Astrocyte (in vitro differentiated cells and primary cell): ENCODE results near the gene GABRA4.

ENCODE experiments used
- EZH2 ChIP-seq: IDR thresholded peaks from 2 replicates; pipeline ENCODE4 v1.6.1; 2012; ENCODE audit warnings: mild to moderate bottlenecking, low read length, inconsistent platforms; ENCODE audit not compliant: insufficient read depth
- TF ChIP-seq, protein P1 (sequence below): IDR thresholded peaks from 2 replicates; pipeline ENCODE4 v1.5.1; 2011; ENCODE audit warnings: low read depth, mild to moderate bottlenecking, inconsistent platforms, low read length, moderate library complexity; ENCODE audit not compliant: insufficient read depth

- TF ChIP-seq, protein P1, sequence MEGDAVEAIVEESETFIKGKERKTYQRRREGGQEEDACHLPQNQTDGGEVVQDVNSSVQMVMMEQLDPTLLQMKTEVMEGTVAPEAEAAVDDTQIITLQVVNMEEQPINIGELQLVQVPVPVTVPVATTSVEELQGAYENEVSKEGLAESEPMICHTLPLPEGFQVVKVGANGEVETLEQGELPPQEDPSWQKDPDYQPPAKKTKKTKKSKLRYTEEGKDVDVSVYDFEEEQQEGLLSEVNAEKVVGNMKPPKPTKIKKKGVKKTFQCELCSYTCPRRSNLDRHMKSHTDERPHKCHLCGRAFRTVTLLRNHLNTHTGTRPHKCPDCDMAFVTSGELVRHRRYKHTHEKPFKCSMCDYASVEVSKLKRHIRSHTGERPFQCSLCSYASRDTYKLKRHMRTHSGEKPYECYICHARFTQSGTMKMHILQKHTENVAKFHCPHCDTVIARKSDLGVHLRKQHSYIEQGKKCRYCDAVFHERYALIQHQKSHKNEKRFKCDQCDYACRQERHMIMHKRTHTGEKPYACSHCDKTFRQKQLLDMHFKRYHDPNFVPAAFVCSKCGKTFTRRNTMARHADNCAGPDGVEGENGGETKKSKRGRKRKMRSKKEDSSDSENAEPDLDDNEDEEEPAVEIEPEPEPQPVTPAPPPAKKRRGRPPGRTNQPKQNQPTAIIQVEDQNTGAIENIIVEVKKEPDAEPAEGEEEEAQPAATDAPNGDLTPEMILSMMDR: no peak
- TF ChIP-seq EZH2: no peak
Observed at GRCh38 chr4:47013373-47013772, 20.0 kb upstream of the GABRA4 start.
